ENCODE measurements around the gene ABI3.

ABI3 gene

DNA sequence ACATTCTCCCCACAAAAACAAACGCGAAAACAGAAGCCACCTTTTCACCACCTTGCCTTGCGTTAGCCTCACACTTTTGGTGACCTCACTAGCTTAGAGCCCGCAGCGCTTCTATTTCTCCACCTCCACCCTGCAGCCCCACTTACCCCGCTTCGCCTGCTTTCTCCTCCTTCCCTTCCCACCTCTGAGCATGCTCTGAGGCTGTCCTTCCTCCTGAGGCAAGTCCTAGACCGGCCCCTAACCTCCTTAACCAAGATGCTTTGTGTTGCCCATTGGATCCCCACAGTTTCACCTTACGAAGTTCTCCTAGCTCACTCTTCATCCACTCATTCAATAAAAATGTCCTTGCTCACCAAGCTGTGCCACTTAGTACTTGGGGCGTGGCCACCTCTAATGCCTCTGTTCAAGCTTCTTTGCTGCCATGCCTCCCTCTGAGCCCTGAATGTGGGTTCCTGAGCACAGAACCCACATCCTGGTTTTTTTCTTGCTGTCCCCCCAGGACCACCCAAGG lies 1.4 kb upstream of the ABI3 start:
- TF ChIP-seq, protein P1, sequence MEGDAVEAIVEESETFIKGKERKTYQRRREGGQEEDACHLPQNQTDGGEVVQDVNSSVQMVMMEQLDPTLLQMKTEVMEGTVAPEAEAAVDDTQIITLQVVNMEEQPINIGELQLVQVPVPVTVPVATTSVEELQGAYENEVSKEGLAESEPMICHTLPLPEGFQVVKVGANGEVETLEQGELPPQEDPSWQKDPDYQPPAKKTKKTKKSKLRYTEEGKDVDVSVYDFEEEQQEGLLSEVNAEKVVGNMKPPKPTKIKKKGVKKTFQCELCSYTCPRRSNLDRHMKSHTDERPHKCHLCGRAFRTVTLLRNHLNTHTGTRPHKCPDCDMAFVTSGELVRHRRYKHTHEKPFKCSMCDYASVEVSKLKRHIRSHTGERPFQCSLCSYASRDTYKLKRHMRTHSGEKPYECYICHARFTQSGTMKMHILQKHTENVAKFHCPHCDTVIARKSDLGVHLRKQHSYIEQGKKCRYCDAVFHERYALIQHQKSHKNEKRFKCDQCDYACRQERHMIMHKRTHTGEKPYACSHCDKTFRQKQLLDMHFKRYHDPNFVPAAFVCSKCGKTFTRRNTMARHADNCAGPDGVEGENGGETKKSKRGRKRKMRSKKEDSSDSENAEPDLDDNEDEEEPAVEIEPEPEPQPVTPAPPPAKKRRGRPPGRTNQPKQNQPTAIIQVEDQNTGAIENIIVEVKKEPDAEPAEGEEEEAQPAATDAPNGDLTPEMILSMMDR (conservative IDR thresholded peaks at IDR 0.05; ENCODE audit: control insufficient read depth, insufficient read depth, low read depth, low read length) = no peak
- no peak for DNase-seq (ENCODE audit: low read depth)

GRCh38 chr17:49213399-49213798 lies 2.9 kb downstream of the ABI3 start:
- H3K4me3 ChIP-seq (ENCODE audit: control insufficient read depth, low read depth, low read length) = no peak overlapping the region
- no peak for DNase-seq (ENCODE audit: low read depth)
- TF ChIP-seq, protein P1 (conservative IDR thresholded peaks at IDR 0.05; ENCODE audit: control insufficient read depth, insufficient read depth, low read depth, low read length) = no peak

More for the DNA sequence above, 1.4 kb upstream of the ABI3 start:
- no peak overlapping the region for H3K4me3 ChIP-seq (ENCODE audit: control insufficient read depth, low read depth, low read length)

DNA sequence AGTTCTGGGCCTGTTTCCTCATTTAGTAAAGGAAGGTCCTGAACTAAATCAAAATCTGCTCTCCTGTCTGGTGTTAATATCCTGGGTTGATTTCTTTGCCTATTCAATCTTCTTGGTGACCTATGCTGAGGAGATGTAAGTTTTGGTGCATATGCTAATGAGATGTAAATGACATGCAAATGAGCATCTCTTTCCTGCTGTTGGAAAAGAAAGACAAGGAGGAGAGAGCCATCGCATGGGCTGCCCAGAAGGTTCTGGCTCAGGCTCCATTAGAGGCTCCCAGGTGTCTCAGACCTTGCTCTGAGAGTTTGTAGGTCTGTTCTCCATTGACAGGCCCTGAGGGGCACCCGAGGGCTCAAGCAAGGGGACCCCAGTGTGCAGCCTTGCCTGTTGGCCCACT lies 3.3 kb downstream of the ABI3 start:
- TF ChIP-seq, protein P1 (conservative IDR thresholded peaks at IDR 0.05; ENCODE audit: control insufficient read depth, insufficient read depth, low read depth, low read length) = no peak
- H3K4me3 ChIP-seq (ENCODE audit: control insufficient read depth, low read depth, low read length) = no peak overlapping the region
- no peak for DNase-seq (ENCODE audit: low read depth)

DNA sequence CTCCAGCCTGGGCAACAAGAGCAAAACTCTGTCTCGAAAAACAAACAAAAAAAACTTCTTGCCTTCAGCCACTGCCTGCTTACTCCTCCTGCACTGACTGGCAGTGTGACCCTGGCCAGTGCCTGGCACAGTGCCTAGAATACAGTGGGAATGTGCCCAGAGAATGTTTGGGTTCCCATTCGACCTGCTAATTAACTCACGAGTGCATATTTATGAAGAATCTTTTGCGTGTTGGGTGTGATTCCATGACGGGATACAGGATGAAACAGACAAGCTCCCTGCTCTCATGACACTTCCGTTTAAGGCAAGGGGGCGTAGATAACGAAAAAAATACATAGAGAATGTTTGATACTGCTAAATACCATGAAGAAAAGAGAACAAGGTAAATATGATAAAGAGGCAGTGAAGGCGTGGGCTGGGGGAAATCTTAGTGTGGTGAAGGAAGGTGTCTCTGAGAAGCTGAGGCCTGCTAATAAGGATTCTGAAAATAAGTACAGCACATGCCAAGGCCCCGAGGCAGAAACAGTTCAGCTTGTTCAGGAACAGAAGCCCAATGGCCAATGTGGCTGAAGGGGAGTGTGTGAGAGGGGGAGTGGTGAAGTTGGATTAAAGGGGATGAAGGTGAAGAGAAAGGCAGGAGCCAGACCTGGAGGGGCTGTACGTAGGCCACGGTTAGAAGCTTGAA lies 4.3 kb downstream of the ABI3 start:
- no peak overlapping the region for H3K4me3 ChIP-seq (ENCODE audit: control insufficient read depth, low read depth, low read length)
- DNase-seq (ENCODE audit: low read depth) = no peak
- TF ChIP-seq, protein P1 (conservative IDR thresholded peaks at IDR 0.05; ENCODE audit: control insufficient read depth, insufficient read depth, low read depth, low read length) = no peak

GRCh38 chr17:49216482-49216881 lies 6.0 kb downstream of the ABI3 start:
- TF ChIP-seq, protein P1 (conservative IDR thresholded peaks at IDR 0.05; ENCODE audit: control insufficient read depth, insufficient read depth, low read depth, low read length) = no peak
- no peak for DNase-seq (ENCODE audit: low read depth)
- no peak overlapping the region for H3K4me3 ChIP-seq (ENCODE audit: control insufficient read depth, low read depth, low read length)

GRCh38 chr17:49216953-49217650 lies 6.6 kb downstream of the ABI3 start:
- DNase-seq (ENCODE audit: low read depth) = no peak
- TF ChIP-seq, protein P1 (conservative IDR thresholded peaks at IDR 0.05; ENCODE audit: control insufficient read depth, insufficient read depth, low read depth, low read length) = no peak
- H3K4me3 ChIP-seq (ENCODE audit: control insufficient read depth, low read depth, low read length) = no peak overlapping the region

Measured in fibroblast of mammary gland (primary cell).